Astrocyte (in vitro differentiated cells and primary cell): ENCODE data around the gene GAPVD1. TPM values are rescaled to one million over a fixed set of nuclear protein-coding genes. Genes with fewer than 3 reads are reported as not detected.

Source experiments
- DNase-seq: peaks from one replicate; pipeline ENCODE4 v3.0.0-alpha.2; 2010; ENCODE audit warnings: low read depth
- FAIRE-seq: peaks from 2 replicates; lab custom pipeline; 2011; peaks lifted over from hg19 to GRCh38; lab: Jason Lieb, UNC
- H2AFZ ChIP-seq: 2 replicates; pipeline ENCODE4 v1.6.0; 2012; ENCODE audit warnings: low read depth, low read length, inconsistent platforms
- H3K27ac ChIP-seq: 2 replicates; pipeline ENCODE4 v1.5.1; 2011; ENCODE audit warnings: low read depth, low read length, inconsistent platforms
- H3K27me3 ChIP-seq: 2 replicates; pipeline ENCODE4 v1.6.0; 2011; ENCODE audit warnings: low read length, inconsistent platforms; ENCODE audit not compliant: insufficient read depth
- H3K36me3 ChIP-seq: 2 replicates; pipeline ENCODE4 v1.5.1; 2011; ENCODE audit warnings: low read length, inconsistent platforms; ENCODE audit not compliant: insufficient read depth
- H3K4me1 ChIP-seq: 2 replicates; pipeline ENCODE4 v1.5.1; 2011; ENCODE audit warnings: low read length, inconsistent platforms; ENCODE audit not compliant: insufficient read depth
- H3K4me2 ChIP-seq: 2 replicates; pipeline ENCODE4 v1.6.0; 2012; ENCODE audit warnings: low read length, inconsistent platforms
- H3K4me3 ChIP-seq: 2 replicates; pipeline ENCODE4 v1.5.1; 2011; ENCODE audit warnings: low read depth, mild to moderate bottlenecking, low read length, inconsistent platforms; ENCODE audit not compliant: insufficient read depth
- H3K79me2 ChIP-seq: 2 replicates; pipeline ENCODE4 v1.6.0; 2012; ENCODE audit warnings: mild to moderate bottlenecking, low read length, inconsistent platforms; ENCODE audit not compliant: insufficient read depth
- H3K9ac ChIP-seq: 2 replicates; pipeline ENCODE4 v1.6.0; 2012; ENCODE audit warnings: mild to moderate bottlenecking, low read length, inconsistent platforms
- H3K9me3 ChIP-seq: 2 replicates; pipeline ENCODE4 v1.5.1; 2012; ENCODE audit warnings: low read depth, mild to moderate bottlenecking, low read length, inconsistent platforms; ENCODE audit not compliant: insufficient read depth
- H4K20me1 ChIP-seq: 2 replicates; pipeline ENCODE4 v1.6.0; 2012; ENCODE audit warnings: low read length, inconsistent platforms; ENCODE audit not compliant: insufficient read depth
- H3K27ac Mint-ChIP-seq: one replicate; pipeline ENCODE4 v1.8.0; 2021; ENCODE audit warnings: mild to moderate bottlenecking, mixed read lengths; ENCODE audit not compliant: unreplicated experiment
- H3K27me3 Mint-ChIP-seq: one replicate; pipeline ENCODE4 v1.8.0; 2021; ENCODE audit warnings: low read depth, mixed read lengths; ENCODE audit not compliant: unreplicated experiment
- H3K36me3 Mint-ChIP-seq: one replicate; pipeline ENCODE4 v1.8.0; 2021; ENCODE audit warnings: low read depth, mixed read lengths; ENCODE audit not compliant: unreplicated experiment
- H3K4me1 Mint-ChIP-seq: one replicate; pipeline ENCODE4 v1.8.0; 2021; ENCODE audit warnings: low read depth, mixed read lengths; ENCODE audit not compliant: unreplicated experiment
- H3K4me3 Mint-ChIP-seq: one replicate; pipeline ENCODE4 v1.8.0; 2021; ENCODE audit warnings: mild to moderate bottlenecking, moderate library complexity, mixed read lengths; ENCODE audit not compliant: unreplicated experiment
- H3K9me3 Mint-ChIP-seq: one replicate; pipeline ENCODE4 v1.8.0; 2021; ENCODE audit warnings: mild to moderate bottlenecking, mixed read lengths; ENCODE audit not compliant: unreplicated experiment
- EZH2 ChIP-seq: IDR thresholded peaks from 2 replicates; pipeline ENCODE4 v1.6.1; 2012; ENCODE audit warnings: mild to moderate bottlenecking, low read length, inconsistent platforms; ENCODE audit not compliant: insufficient read depth
- total RNA-seq: library from RNA; stranded (reverse); gene quantifications from 2 replicates; pipeline ENCODE4 v1.2.1, GENCODE V29; 2021
- TF ChIP-seq, protein P1 (sequence below): IDR thresholded peaks from 2 replicates; pipeline ENCODE4 v1.5.1; 2011; ENCODE audit warnings: low read depth, mild to moderate bottlenecking, inconsistent platforms, low read length, moderate library complexity; ENCODE audit not compliant: insufficient read depth

GAPVD1 gene
- total RNA-seq, 1 donor from 2014 or later, result 54.4 TPM

DNA sequence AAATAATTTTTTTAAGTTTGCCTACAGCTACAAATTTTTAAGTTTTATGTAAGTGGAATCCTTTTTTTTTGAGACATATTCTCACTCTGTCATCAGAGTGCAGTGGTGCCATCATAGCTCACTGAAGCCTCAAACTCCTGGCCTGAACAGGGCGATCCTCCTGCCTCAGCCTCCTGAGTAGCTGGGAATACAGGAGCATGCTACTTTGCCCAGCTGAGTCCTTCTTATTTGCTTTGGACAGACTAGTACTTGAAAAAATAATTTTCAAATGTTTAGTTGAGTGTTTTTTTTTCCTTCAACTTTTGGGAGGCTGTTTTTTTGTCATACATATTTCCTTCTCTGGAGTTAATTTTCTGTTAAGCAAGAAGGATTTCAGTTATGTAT is 7.4 kb downstream of the GAPVD1 start:
- Mint-ChIP-seq H3K4me1 (peaks cover 5% of the 10 kb centered on the region), H3K27ac (no peak overlapping the region), H3K4me3 (no peak overlapping the region), H3K9me3 (no peaks in the 10 kb centered on the region), H3K36me3 (peaks cover 3% of the 10 kb centered on the region), H3K27me3 (no peaks in the 10 kb centered on the region)
- TF ChIP-seq, protein P1, sequence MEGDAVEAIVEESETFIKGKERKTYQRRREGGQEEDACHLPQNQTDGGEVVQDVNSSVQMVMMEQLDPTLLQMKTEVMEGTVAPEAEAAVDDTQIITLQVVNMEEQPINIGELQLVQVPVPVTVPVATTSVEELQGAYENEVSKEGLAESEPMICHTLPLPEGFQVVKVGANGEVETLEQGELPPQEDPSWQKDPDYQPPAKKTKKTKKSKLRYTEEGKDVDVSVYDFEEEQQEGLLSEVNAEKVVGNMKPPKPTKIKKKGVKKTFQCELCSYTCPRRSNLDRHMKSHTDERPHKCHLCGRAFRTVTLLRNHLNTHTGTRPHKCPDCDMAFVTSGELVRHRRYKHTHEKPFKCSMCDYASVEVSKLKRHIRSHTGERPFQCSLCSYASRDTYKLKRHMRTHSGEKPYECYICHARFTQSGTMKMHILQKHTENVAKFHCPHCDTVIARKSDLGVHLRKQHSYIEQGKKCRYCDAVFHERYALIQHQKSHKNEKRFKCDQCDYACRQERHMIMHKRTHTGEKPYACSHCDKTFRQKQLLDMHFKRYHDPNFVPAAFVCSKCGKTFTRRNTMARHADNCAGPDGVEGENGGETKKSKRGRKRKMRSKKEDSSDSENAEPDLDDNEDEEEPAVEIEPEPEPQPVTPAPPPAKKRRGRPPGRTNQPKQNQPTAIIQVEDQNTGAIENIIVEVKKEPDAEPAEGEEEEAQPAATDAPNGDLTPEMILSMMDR, result no peak
- TF ChIP-seq EZH2, result no peak
- FAIRE-seq (no peak), DNase-seq (no peak)
- Histone ChIP-seq H3K36me3 (no peaks in the 10 kb centered on the region), H3K9ac (no peak overlapping the region), H2AFZ (no peak overlapping the region), H3K27ac (no peak overlapping the region), H3K4me3 (no peak overlapping the region), H3K4me1 (no peaks in the 10 kb centered on the region), H4K20me1 (peaks cover 55% of the 10 kb centered on the region), H3K4me2 (no peak overlapping the region), H3K79me2 (peaks cover 90% of the 10 kb centered on the region), H3K9me3 (no peaks in the 10 kb centered on the region), H3K27me3 (no peaks in the 10 kb centered on the region)

DNA sequence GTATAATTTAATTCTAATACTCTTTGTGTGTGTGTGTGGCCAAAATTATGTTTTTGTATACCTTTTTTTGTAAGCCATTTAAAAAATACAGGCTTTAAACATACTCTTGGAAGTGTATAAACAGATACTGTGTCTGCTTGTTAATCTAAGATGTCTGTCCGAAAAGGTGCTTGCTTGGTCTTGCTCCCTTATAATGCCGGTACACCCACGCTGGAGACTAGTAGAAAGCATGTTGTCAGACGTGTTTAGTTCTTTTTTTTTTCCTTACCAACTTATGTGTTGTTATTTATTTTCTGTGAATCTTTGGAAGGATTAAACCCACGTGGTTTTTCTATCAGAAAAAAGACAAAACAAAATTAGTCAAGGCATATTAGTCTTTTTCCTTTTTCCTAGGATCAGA is 9.5 kb downstream of the GAPVD1 start:
- Histone ChIP-seq H3K36me3 (no peaks in the 10 kb centered on the region), H3K4me3 (no peak overlapping the region), H4K20me1 (peaks cover 48% of the 10 kb centered on the region), H3K79me2 (peaks cover 89% of the 10 kb centered on the region), H3K27me3 (no peaks in the 10 kb centered on the region), H3K9ac (no peak overlapping the region), H2AFZ (no peak overlapping the region), H3K4me1 (no peaks in the 10 kb centered on the region), H3K9me3 (no peaks in the 10 kb centered on the region), H3K27ac (no peak overlapping the region), H3K4me2 (no peak overlapping the region)
- Mint-ChIP-seq H3K4me1 (peaks cover 5% of the 10 kb centered on the region), H3K27me3 (no peaks in the 10 kb centered on the region), H3K36me3 (peaks cover 3% of the 10 kb centered on the region), H3K27ac (no peak overlapping the region), H3K9me3 (no peaks in the 10 kb centered on the region), H3K4me3 (no peak overlapping the region)
- no peak for FAIRE-seq
- no peak for TF ChIP-seq EZH2
- TF ChIP-seq, protein P1, result no peak
- DNase-seq, result no peak

DNA sequence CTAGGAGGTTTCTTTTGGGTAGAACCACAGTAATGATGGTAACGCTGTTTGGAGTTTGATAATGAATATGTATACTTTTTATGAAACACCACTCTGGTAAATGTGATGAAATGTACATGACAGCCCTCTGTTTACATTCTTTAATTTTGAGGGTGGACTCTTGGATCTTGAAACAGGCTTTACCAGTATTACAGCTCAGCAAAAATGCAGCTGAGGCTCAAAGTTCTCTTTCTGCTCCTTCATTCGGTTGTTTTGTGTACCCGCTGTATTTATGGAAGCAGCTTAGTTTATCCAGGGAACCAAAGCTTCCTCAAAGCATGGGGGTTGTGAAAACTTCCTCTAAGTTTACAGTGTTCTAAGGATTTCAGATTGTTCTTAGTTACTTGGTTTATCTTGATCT is 11.1 kb downstream of the GAPVD1 start:
- no peak overlapping the region for H3K4me3 Mint-ChIP-seq
- DNase-seq, result no peak

More for the DNA sequence above, 11.1 kb downstream of the GAPVD1 start:
- peaks cover 91% of the 10 kb centered on the region for H3K79me2 ChIP-seq
- H3K4me1 ChIP-seq, result no peaks in the 10 kb centered on the region
- H3K9ac ChIP-seq, result no peak overlapping the region
- peak overlapping the region; percentile 17 for H3K4me2 ChIP-seq
- no peak overlapping the region for H3K27ac Mint-ChIP-seq
- no peaks in the 10 kb centered on the region for H3K9me3 ChIP-seq
- H3K36me3 Mint-ChIP-seq, result peaks cover 3% of the 10 kb centered on the region
- no peaks in the 10 kb centered on the region for H3K27me3 Mint-ChIP-seq
- H3K36me3 ChIP-seq, result no peaks in the 10 kb centered on the region
- H2AFZ ChIP-seq, result no peak overlapping the region
- H4K20me1 ChIP-seq, result peaks cover 55% of the 10 kb centered on the region
- H3K27ac ChIP-seq, result no peak overlapping the region
- no peak for TF ChIP-seq EZH2
- TF ChIP-seq, protein P1, result no peak
- H3K9me3 Mint-ChIP-seq, result no peaks in the 10 kb centered on the region
- no peaks in the 10 kb centered on the region for H3K27me3 ChIP-seq
- no peak for FAIRE-seq
- peaks cover 5% of the 10 kb centered on the region for H3K4me1 Mint-ChIP-seq
- H3K4me3 ChIP-seq, result no peak overlapping the region
